GM12873 (cell line): ENCODE data around the gene CRYZL1.

Experiments
- CTCF ChIP-seq: IDR thresholded peaks from 2 replicates; pipeline ENCODE4 v1.5.1; 2012; ENCODE audit warnings: low read depth, mild to moderate bottlenecking, moderate library complexity, low read length, control low read depth; ENCODE audit not compliant: insufficient read depth; ENCODE audit errors: missing control alignments

The CRYZL1 gene

GRCh38 chr21:33554236-33554981, 87.1 kb downstream of the CRYZL1 start:
- TF ChIP-seq CTCF, result no peak

DNA sequence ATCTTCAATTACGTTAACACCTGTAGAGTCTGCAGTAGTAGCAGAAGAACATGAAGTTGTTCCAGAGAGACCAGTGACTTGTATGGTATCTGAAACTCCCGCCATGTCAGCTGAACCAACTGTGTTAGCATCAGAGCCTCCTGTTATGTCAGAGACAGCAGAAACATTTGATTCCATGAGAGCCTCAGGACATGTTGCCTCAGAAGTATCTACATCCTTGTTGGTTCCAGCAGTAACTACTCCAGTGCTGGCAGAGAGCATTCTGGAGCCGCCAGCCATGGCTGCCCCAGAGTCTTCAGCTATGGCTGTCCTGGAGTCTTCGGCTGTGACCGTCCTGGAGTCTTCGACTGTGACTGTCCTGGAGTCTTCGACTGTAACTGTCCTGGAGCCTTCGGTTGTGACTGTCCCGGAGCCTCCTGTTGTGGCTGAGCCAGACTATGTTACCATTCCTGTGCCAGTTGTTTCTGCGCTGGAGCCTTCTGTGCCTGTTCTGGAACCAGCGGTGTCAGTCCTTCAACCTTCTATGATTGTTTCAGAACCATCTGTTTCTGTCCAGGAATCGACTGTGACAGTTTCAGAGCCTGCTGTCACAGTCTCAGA, 88.4 kb downstream of the CRYZL1 start:
- no peak for TF ChIP-seq CTCF

GRCh38 chr21:33552093-33552998, 89.2 kb downstream of the CRYZL1 start:
- TF ChIP-seq CTCF, result no peak

GRCh38 chr21:33551664-33552063, 89.9 kb downstream of the CRYZL1 start:
- TF ChIP-seq CTCF, result no peak

- no peak for TF ChIP-seq CTCF
Observed at GRCh38 chr21:33550772-33551660, 90.5 kb downstream of the CRYZL1 start.

GRCh38 chr21:33549848-33550771, 91.4 kb downstream of the CRYZL1 start:
- TF ChIP-seq CTCF, result no peak
